RPMI7951 (cell line): ENCODE data around the gene TMEM255B. TPM values are rescaled to one million over a fixed set of nuclear protein-coding genes. Genes with fewer than 3 reads are reported as not detected.
"Not testable (repeated sequence)": the region's sequence is repeated elsewhere in the genome, so short reads cannot be mapped to it uniquely, and the experiment has no call there.

ENCODE experiments used
- DNase-seq: peaks from one replicate; pipeline ENCODE4 v3.0.0-alpha.2; 2012; ENCODE audit warnings: low read depth
- total RNA-seq: library from RNA; depleted of rRNA; stranded (reverse); fragments of >200 nt; shearing (Covaris generic); gene quantifications from 2 replicates; pipeline ENCODE4 v1.2.3, GENCODE V29; 2014

Gene TMEM255B
- total RNA-seq, 1 experiment from 2014 or later = 0.60 TPM

DNA sequence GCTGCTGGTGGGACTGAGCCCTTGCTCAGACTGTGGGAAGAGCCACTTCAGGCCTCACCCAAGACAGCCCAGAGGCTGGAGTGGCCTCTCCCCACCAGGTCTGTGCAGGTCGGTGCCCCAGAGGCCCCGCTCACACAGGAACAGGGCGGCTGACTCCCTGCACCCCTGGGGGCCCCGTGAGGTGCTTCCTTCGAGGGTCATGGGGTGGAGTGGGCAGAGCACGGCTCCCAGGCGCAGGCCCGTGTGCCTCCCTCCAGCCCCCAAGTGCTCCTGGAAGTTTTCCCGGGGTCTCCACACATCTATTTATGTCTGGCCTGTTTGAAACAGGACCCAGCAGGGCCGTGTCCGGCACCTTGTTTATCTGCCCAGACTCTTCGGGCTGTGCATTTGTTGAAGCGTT is 9.5 kb upstream of the TMEM255B start:
- DNase-seq = no peak

DNA sequence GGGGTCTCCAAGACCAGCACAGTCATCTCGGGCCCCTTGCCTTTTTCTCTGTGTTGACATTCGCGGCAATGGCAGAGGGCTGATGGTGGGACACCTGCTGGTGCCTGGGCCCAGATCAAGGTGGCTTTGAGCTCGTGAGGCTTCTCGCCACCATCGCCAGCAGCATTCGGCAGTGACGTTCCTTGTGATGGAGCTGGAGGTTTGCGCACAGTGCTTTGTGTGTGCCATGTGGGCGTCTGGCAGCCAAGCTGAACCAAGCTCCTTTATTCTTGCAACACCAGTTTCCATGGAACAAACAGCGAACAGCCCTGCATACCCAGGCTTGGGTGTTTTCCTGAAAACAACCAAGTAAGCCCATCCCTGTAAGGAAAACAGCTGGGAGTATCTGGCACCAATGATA is 9.1 kb upstream of the TMEM255B start:
- no peak for DNase-seq

DNA sequence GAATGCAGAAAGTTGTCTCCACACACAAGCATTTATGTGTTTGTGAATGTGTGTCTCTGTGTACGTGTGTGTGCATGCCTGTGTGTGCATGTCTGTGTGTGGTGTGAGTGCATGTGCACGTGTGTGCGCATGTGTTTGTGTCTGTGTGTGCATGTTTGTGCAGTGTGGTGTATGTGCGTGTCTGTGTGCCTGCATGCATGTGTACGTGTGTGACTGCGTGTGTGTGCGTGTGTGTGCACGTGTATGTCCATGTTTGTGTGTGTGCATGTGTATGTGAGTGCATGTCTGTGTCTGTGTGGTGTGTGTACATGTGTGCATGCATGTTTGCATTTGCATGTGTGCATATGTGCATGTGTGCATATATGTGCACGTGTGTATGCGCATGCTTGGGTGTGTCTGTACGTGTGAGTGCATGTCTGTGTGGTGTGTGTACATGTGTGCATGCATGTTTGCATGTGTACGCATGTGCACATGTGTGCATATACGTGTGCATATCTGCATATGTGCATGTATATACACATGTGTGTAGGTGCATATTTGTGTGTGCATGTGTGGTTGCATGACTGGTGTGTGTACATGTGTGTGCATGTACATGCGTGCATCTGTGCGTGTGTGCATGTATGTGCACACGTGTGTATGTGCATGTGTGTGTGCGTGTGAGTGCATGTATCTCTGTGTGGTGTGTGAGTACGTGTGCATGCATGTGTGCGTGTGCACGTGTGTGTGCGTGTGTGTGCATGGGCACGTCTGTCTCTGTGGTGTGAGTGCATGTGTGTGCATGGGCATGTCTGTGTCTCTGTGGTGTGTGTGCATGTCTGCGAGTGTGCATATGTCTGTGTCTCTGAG is 8.2 kb upstream of the TMEM255B start:
- no peak for DNase-seq

DNA sequence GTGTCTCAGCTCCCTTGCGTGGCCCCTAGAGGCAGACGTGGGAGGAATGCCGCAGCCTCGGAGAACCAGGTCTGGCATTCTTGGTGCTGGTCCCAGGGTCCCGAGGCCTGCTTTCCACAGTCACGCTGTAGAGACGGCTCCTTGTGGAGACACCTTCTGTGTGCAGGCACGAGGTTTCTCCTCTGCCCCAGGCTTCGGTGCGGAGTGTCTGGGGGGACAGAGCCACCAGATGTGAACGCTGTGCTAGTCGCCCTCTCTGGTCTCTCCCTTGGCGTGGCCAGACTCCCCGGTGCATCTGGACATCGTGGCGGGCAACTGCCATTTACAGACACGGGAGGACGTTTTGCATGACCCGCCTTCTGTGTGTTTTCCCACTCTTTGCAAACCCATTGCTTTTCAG is 7.5 kb upstream of the TMEM255B start:
- no peak for DNase-seq

DNA sequence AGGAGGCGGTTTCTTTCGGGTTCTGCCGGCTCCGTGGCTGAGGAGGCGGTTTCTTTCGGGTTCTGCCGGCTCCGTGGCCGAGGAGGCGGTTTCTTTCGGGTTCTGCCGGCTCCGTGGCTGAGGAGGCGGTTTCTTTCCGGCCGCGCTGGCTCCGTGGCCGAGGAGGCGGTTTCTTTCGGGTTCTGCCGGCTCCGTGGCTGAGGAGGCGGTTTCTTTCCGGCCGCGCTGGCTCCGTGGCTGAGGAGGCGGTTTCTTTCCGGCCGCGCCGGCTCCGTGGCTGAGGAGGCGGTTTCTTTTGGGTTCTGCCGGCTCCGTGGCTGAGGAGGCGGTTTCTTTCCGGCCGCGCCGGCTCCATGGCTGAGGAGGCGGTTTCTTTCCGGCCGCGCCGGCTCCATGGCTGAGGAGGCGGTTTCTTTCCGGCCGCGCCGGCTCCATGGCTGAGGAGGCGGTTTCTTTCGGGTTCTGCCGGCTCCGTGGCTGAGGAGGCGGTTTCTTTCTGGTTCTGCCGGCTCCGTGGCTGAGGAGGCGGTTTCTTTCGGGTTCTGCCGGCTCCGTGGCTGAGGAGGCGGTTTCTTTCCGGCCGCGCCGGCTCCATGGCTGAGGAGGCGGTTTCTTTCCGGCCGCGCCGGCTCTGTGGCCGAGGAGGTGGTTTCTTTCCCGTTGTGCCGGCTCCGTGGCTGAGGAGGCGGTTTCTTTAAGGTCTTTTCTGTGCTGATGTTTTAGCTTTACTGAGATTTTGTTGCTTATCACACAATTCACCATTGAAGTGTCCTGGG is 6.6 kb upstream of the TMEM255B start:
- DNase-seq = not testable (repeated sequence)

DNA sequence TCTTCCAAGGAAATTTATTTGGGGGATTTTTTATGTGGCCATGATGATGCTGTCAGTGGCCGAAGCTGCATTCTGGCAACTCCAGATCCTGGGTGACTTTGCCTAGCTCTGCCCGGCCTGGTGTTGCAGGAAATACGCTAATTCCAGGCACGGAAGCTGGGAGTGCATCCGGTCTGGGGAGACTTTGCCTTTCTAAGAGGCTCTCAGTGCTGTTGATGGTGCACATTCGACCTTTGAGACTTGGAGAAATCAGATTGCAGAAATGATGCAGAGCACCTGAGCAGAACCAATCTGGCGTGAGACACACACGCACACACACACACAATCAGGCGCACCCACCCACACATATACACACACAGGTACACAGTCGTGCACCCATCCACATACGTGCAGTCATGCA is 5.9 kb upstream of the TMEM255B start:
- no peak for DNase-seq

DNA sequence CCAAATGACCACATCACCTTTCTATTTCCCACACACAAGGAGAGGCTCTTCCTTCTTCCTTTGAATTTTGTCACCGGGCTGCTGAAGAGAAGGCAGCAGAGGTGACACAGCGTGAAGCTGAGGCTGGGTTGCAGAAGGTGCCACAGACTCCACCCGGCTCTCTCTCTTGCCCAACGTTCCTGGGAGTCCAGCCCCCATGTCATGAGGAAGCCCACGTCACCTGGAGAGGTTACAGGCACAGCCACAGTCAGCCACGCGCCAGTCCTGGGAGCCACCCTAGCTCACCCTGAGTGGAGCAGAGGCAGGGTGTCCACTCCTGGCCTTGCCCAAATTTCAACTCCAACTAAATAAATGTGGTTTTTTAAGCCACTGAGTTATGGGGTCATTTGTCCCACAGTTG is 4.8 kb upstream of the TMEM255B start:
- no peak for DNase-seq

DNA sequence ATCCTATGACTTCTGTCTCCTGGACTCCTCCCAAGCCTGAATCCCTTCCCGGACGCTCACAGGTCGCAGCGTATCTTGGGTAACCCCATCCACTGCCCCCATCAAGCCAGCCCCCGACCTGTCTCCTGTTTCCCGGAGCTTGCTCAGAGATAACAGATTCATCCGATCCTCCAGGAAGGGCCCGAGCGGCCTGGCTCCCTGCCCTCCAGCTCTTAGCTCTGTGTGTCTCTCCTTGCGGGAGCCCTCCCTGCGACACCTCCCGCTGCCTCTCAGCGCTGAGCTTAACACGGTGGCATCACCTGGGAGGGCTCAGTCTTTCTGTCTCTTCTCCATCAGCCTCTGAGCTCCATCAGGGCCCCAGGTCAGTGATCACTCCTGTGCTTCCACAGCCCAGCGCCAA is 4.3 kb upstream of the TMEM255B start:
- DNase-seq = no peak

DNA sequence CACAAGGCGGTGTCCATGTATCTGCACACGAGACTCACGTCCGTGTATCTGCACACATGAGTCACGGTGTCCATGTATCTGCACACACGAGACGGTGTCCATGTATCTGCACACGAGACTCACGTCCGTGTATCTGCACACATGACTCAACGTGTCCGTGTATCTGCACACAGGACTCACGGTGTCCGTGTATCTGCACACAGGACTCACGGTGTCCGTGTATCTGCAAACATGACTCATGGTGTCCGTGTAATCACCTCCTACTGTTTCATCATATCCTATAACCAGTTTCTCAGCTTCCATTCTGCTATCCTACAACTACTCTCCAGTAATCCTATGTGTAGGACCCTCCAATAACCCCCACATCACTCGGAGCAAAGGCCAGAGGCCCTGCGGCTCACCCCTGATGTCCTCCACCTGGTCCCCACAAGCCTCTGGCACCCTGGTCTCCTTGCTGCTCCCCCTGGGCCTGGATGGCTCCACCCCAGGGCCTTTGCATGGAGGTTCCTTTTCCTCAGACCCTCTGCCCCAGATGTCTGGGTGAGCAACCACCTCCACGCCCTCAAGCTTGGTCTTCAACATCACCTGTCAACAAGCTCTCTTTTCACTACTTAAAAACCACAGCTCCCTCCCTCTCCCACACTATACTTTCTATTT is 2.5 kb upstream of the TMEM255B start:
- no peak for DNase-seq

DNA sequence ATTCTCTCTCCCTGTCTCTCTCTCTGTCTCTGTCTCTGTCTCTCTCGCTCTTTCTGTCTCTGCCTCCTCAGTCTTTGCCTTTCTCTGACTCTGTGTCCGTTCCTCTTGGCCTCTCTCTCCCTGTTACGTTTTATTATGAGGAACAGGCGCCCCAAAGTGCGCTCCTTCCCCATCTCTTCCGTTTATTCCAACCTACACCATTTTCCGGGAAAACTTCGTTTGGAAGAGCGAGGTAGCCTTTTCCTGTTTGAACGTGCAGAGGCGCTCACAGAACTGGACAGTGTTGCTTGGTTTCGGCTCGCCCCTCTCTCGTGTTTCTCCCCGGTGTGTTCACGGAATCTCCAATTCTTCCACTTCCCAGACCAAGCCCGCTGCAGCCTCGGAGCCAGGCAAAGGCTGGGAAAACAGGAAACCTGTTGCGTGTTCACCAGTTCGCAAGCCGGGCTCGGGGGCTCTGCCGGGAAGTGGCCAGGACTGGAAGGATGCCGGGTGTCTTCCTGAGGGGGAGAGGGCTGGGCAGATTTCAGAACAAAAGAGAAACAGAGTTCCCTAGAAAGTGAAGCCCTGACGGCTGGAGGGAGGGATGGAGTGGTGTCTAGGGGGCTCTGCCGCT is 605 bp downstream of the TMEM255B start:
- no peak for DNase-seq

DNA sequence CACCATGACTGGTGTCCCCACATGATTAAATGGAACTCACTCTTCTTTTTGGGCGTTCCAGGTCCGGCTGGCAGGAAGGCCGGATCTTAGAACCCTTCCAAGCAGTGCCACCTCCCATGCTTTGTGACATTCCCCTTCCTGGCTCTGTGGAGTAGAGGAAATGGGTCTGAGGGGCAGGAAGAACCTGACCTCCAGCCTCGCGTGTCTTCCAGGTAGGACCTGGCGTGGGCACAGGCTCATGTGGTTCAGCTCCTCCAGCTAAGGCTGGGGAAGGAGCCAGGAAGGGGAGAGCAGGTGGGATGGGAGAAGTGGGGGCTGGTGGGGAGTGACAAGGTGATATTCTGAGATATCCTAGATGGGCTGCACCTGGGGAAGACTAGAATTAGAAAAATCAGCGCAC is 2.1 kb downstream of the TMEM255B start:
- no peak for DNase-seq

DNA sequence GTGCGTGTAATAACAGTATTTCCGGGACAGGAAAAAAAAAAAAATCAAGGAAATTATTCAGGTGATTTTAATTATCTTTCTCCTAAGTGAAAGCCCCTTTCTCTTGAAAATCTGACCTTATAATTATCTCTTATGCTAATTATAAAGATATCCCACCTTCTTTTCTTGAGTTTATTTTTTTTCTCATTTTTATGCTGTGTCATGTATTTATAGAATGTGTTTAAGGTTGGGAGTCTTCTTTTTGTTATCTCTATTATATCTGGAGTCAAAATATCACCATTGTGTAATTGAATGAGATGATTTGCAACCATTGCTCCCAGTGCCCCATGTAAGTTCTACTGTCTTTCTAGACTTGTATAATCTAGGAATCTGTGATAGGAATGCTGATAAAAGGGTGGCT is 3.0 kb downstream of the TMEM255B start:
- no peak for DNase-seq

DNA sequence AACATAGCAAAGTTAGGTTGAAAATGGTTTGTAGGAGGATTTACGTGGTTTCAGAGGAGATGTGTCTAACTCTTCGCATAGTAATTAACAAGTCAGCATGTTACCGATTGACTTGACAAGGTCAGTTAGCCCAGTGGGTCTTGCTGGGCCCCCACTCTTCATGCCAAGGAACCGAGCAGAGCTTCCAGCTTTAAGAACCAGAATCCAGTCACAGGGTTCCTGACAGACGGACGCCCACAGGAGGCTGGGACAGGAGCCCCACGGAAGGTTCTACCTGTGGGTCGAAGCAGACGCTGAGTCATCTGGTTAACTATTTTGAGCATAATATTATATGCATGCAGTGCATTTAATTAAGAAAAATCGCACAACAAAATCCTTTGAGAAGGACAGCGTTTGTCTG is 3.5 kb downstream of the TMEM255B start:
- no peak for DNase-seq

DNA sequence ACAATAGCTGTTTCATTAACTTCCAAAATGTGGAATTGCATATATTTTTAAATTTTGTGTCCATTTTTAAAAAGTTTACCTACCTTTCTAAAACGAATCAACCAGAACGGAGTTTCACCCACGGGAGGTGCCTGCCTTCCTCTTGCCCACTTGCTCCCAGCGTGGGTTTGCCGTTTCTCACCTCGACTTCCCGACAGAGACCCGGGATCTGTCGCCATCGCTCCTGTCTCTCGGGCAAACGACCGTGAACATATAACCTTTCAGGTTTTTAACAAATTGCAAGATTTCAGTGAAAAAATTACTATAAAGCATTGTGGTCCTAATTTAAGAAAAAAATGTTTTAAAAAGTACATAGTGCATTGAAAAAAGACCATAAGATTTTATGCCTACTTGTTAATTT is 4.2 kb downstream of the TMEM255B start:
- no peak for DNase-seq

DNA sequence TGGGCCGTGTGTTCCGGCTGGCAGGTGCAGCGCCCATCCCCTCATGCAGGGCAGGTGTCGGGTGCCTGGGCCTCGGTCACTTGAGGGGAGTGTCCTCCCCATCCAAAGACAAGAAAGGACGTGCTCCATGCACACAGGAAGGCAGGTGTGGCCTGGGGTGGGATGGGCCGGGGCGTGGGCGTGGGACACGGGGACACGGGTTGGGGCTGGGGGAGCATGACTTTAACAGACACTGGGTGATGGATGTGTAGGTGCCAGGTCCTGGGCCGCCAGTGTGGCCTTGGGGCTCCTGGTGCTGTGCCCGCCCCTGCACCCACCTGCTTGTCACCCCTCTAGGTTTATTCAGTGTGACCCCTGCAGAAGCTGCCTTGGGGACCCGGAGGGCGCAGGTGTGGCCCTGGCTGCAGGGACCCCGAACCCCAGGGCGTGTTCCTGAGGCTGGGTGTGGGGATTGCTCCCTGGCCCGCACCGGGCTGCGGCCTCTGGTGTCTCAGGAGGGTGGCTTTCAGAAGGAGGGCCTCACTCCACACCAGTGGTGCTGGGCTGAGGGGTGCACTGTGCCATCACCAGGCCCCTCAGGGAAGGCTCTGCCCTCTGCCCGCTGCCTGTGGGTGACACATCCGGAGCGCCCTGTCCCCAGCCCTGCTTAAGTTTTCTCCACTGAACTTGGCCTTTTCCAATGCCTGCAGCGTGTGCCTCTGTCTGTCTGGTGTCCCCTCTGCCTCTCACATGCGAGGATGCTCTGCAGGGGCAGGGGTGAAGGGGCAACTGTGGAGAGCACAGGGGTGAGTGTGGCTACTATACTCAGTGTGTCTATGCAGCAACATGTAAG is 5.2 kb downstream of the TMEM255B start:
- DNase-seq = no peak

DNA sequence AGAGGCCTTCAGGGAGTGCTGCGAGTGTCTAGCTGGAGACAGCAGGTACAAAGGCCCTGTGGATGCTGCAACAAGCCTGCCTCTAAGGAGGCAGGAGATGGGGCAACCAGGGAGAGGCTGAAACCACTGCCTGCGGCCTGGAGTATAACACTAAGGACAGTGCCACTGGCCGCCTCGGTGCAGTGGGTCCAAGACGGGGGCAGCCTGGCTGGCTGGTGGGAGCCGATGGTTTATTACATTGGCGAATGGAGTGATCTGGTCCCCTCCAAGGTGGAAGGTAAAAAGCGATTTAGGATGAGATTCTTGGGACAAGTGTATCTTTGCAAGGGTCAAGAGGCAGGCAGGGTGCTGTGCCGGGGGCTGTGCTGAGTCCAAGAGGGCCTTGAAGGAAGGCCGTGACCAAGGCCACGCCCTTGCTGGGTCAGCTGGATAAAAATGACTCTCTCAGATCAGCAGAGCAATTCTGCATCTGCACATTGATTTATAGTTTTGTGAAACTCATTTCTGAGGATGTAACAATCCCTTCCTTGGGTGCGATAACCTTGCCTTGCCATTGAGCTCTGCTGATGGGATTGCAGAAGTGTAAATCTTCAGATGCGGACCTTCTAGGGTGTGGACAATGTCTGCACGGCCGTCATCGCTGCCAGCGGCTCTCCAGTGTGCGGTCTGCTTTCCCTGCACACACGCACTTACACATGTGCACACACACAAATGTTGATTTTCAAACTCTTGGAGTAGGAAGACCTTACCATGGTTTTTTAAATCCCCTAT is 6.0 kb downstream of the TMEM255B start:
- DNase-seq = no peak

DNA sequence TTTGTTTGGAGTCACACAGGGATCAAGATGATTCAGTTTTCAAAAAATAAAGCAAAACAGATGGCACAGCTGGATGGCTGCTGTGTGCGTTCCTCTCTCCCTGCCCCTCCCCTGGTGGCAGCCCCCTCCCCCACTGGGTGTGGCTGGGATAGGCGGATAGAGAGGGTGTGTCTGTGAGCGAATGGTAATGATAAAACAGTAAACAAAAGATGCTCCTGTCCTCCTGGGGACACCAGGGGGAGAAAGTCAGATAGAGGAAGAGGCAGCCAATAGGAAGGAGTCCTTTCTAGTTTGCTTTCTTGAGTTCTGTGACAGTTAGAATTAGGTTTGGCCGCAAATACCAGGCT is 6.5 kb downstream of the TMEM255B start:
- DNase-seq = no peak

DNA sequence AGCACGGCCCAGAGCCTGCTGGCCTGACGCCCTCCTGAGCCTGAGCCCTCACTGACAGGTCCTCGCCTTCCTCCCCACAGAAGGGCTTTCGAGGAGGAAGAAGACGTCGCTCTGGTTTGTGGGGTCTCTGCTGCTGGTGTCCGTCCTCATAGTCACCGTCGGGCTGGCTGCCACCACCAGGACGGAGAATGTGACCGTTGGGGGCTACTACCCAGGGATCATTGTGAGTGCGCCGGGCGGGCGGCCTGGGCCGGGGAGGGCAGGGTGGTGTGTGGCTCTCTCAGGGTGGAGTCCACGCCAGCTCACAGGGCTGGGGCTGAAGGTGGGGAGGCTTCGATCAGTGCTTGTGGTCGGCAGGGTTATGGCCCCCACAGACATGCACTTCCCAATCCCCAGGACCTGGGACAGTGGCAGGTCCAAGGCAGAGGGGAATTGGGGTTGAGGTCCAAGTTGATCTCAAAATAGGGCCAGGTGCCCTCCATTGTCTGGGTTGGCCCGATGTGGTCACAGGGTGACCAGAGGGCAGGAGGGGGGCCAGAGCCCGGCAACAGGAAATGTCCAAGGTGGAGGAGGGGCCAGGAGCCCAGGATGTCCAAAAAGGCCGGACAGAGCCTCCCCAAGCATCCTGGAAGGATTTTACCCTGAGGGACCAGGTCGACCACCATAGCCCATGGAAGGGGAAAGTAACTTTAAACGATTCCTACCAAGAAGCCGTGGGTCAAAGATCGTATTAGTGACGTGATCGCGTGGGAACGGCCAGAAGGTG is 7.2 kb downstream of the TMEM255B start:
- no peak for DNase-seq

DNA sequence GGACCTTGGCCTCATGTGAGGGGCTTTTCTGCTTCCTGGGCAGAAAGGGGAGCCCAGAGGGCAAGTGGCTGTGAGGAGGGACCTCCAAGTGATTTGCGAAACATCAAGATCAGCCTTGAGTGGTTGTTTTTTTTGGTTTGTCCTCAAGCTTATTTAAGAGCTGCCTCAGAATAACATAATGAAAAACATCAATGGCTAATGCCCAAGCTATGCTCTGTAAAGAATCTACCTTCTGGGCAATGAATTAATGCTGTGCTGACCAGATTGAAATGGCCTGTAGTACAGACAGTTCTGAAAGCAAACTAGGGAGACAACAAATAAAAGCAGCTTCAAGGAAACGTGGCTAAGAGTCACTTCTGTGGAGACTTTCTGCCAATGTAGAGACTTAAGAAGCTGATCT is 8.3 kb downstream of the TMEM255B start:
- DNase-seq = no peak
